ENCODE data around the gene TRIM31. TPM values are rescaled to one million over a fixed set of nuclear protein-coding genes. Genes with fewer than 3 reads are reported as not detected.
A peak's percentile ranks its signal among the peaks of the same experiment; 100 is the strongest.

Gene TRIM31
- total RNA-seq, 2 donors from 2014 or later = not detected

DNA sequence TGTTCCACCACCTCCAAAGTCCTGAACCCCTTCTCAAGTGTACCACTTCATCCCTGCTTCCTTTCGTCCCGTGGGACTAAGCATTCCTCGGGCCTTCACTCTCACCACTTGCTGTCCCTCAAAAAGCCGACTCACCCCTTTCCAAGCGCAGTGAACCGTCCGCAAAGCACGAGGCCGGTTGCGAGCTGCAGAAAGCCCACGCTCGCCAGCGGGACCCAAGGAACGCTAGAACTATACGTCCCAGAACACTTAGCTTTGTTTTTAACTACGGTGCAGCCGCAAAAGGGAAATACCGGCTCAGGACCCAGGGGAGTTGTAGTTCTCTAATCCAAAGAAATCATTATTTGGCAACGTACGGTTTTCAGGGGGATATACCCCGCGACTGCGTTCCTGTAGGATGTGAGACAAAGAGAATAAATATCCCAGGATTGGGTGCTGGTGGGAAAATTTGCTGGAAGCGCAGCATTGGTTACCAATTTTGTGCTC is 52.2 kb downstream of the TRIM31 start:
- Histone ChIP-seq H3K36me3 (ENCODE audit: control insufficient read depth, insufficient read depth, low read length) (peaks cover 14% of the 10 kb centered on the region), H3K27me3 (ENCODE audit: control insufficient read depth, insufficient read depth, low read length, poor library complexity, severe bottlenecking) (no peaks in the 10 kb centered on the region), H3K4me3 (ENCODE audit: low read length) (peak overlapping the region; percentile 98), H3K27ac (ENCODE audit: low read depth, low read length) (peak overlapping the region; percentile 27), H3K4me1 (ENCODE audit: control insufficient read depth, insufficient read depth, low read length) (peaks cover 2% of the 10 kb centered on the region), H3K9ac (ENCODE audit: extremely low read depth, low read length, poor library complexity, severe bottlenecking) (peak overlapping the region; percentile 84), H3K9me3 (ENCODE audit: control insufficient read depth, low read length) (no peaks in the 10 kb centered on the region)
- Mint-ChIP-seq H3K36me3 (ENCODE audit: low read depth) (peaks cover 14% of the 10 kb centered on the region), H3K9me3 (no peaks in the 10 kb centered on the region), H3K27ac (peak overlapping the region; percentile 98), H3K27me3 (ENCODE audit: insufficient read depth) (no peaks in the 10 kb centered on the region), H3K4me1 (peaks cover 4% of the 10 kb centered on the region), H3K4me3 (peak overlapping the region; percentile 82)
- 0% methylated on average over 10 to 24 of the region's 24 CpGs for whole genome bisulfite sequencing, 2 experiments (ENCODE audit: insufficient coverage in 1 of 2, insufficient read length in 1 of 2)
- TF ChIP-seq, protein P1, sequence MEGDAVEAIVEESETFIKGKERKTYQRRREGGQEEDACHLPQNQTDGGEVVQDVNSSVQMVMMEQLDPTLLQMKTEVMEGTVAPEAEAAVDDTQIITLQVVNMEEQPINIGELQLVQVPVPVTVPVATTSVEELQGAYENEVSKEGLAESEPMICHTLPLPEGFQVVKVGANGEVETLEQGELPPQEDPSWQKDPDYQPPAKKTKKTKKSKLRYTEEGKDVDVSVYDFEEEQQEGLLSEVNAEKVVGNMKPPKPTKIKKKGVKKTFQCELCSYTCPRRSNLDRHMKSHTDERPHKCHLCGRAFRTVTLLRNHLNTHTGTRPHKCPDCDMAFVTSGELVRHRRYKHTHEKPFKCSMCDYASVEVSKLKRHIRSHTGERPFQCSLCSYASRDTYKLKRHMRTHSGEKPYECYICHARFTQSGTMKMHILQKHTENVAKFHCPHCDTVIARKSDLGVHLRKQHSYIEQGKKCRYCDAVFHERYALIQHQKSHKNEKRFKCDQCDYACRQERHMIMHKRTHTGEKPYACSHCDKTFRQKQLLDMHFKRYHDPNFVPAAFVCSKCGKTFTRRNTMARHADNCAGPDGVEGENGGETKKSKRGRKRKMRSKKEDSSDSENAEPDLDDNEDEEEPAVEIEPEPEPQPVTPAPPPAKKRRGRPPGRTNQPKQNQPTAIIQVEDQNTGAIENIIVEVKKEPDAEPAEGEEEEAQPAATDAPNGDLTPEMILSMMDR (conservative IDR thresholded peaks at IDR 0.05) = no peak
- DNase-seq = no peak

DNA sequence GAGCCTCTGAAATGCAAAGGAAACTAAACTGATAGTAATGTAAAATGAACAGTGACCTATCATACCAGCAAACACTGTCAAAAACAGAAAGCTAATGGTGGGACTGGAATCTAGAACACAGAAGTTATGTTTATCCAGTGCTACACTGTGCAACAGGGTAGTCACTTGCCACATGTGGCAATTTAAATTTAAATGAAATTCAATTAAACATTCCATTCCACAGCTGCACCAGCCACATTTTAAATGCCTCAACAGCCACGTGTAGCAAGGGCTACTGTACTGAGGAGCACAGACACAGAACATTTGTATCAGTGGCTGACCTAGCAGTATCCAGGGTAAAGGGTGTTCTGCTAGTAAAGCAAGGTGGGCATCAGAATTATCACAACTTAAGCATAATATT is 57.4 kb downstream of the TRIM31 start:
- Histone ChIP-seq H3K27me3 (ENCODE audit: control insufficient read depth, insufficient read depth, low read length, poor library complexity, severe bottlenecking) (no peaks in the 10 kb centered on the region), H3K4me1 (ENCODE audit: control insufficient read depth, insufficient read depth, low read length) (peaks cover 2% of the 10 kb centered on the region), H3K9me3 (ENCODE audit: control insufficient read depth, low read length) (no peaks in the 10 kb centered on the region), H3K36me3 (ENCODE audit: control insufficient read depth, insufficient read depth, low read length) (peaks cover 5% of the 10 kb centered on the region), H3K4me3 (ENCODE audit: low read length) (no peak overlapping the region), H3K9ac (ENCODE audit: extremely low read depth, low read length, poor library complexity, severe bottlenecking) (no peak overlapping the region), H3K27ac (ENCODE audit: low read depth, low read length) (no peak overlapping the region)
- Mint-ChIP-seq H3K27me3 (ENCODE audit: insufficient read depth) (no peaks in the 10 kb centered on the region), H3K4me3 (no peak overlapping the region), H3K27ac (no peak overlapping the region), H3K9me3 (no peaks in the 10 kb centered on the region), H3K4me1 (peaks cover 3% of the 10 kb centered on the region), H3K36me3 (ENCODE audit: low read depth) (peaks cover 4% of the 10 kb centered on the region)
- no peak for DNase-seq
- TF ChIP-seq, protein P1 (conservative IDR thresholded peaks at IDR 0.05) = no peak
- WGBS, 2 experiments (ENCODE audit: insufficient coverage in 1 of 2, insufficient read length in 1 of 2) = 60 to 81% methylated on average over 1 of the region's 1 CpG

DNA sequence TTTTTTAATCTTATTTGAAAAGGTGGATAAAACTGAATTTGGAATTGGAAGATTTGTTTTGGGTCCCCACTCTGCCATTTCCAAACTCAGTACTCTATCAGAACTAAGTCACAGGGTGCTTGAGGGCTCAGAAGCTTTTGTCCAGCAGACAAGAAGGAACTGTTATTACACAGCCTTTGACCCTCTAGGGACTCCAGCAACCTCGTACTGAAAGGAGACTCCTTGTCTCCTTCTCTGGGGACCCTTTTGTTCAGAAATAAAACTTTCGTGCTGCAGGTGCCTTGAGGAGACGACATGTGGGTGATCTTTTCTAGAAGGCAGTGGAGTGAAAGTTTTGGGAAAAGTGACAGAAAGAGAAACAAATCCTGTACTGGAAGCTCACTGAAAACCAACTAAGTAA is 59.2 kb downstream of the TRIM31 start:
- no peak overlapping the region for H3K4me3 ChIP-seq (ENCODE audit: low read length)
- no peak overlapping the region for H3K27ac ChIP-seq (ENCODE audit: low read depth, low read length)
- H3K4me1 ChIP-seq (ENCODE audit: control insufficient read depth, insufficient read depth, low read length) = no peaks in the 10 kb centered on the region
- DNase-seq = no peak
- Mint-ChIP-seq H3K4me3 (no peak overlapping the region), H3K27ac (no peak overlapping the region), H3K27me3 (ENCODE audit: insufficient read depth) (no peaks in the 10 kb centered on the region), H3K9me3 (no peaks in the 10 kb centered on the region), H3K4me1 (no peaks in the 10 kb centered on the region), H3K36me3 (ENCODE audit: low read depth) (peaks cover 4% of the 10 kb centered on the region)
- H3K9ac ChIP-seq (ENCODE audit: extremely low read depth, low read length, poor library complexity, severe bottlenecking) = no peak overlapping the region
- H3K9me3 ChIP-seq (ENCODE audit: control insufficient read depth, low read length) = no peaks in the 10 kb centered on the region
- peaks cover 5% of the 10 kb centered on the region for H3K36me3 ChIP-seq (ENCODE audit: control insufficient read depth, insufficient read depth, low read length)
- TF ChIP-seq, protein P1 (conservative IDR thresholded peaks at IDR 0.05) = no peak
- WGBS, 2 experiments (ENCODE audit: insufficient coverage in 1 of 2, insufficient read length in 1 of 2) = 83 to 100% methylated on average over 1 to 3 of the region's 3 CpGs
- no peaks in the 10 kb centered on the region for H3K27me3 ChIP-seq (ENCODE audit: control insufficient read depth, insufficient read depth, low read length, poor library complexity, severe bottlenecking)

Other genes with a start within 250 kb of the TRIM31 start
- gene HLA-A, start 170.6 kb downstream of the TRIM31 start, total RNA-seq = 100 to 1,000 TPM; 212 to 282 TPM
- 10 to 100 TPM; 23.0 to 27.2 TPM for gene POLR1H, start 51.8 kb downstream of the TRIM31 start, total RNA-seq
- gene PPP1R11, start 45.9 kb downstream of the TRIM31 start, total RNA-seq = 10 to 100 TPM; 32.4 to 35.2 TPM
- gene RNF39, start 37.3 kb downstream of the TRIM31 start, total RNA-seq = under 1 TPM in 1 of 2 donors, not detected in 1; 0.15 TPM
- gene TRIM40, start 23.1 kb upstream of the TRIM31 start, total RNA-seq = not detected
- not detected for gene TRIM10, start 48.1 kb upstream of the TRIM31 start, total RNA-seq
- gene TRIM15, start 50.5 kb upstream of the TRIM31 start, total RNA-seq = not detected
- gene TRIM26, start 100.3 kb upstream of the TRIM31 start, total RNA-seq = 10 to 100 TPM; 29.3 to 35.3 TPM
- gene TRIM39, start 213.8 kb upstream of the TRIM31 start, total RNA-seq = 10 to 100 TPM; 16.4 to 17.1 TPM
- gene RPP21, start 232.1 kb upstream of the TRIM31 start, total RNA-seq = 10 to 100 TPM; 52.2 to 59.7 TPM

All from endodermal cell (in vitro differentiated cells).